GM12865 (cell line): ENCODE results near the gene PPP2R2C.

Experiments used
- DNase-seq: peaks from one replicate; pipeline ENCODE4 v3.0.0; 2010; ENCODE audit warnings: low read depth
- H3K4me3 ChIP-seq: 2 replicates; pipeline ENCODE4 v1.5.1; 2011; ENCODE audit warnings: mild to moderate bottlenecking, low read depth, low read length, control low read depth
- TF ChIP-seq, protein P1 (sequence below): IDR thresholded peaks from 2 replicates; pipeline ENCODE4 v1.5.1; 2011; ENCODE audit warnings: low read length, control low read depth, low read depth, inconsistent platforms; ENCODE audit not compliant: insufficient read depth; ENCODE audit errors: missing control alignments

Gene PPP2R2C

DNA sequence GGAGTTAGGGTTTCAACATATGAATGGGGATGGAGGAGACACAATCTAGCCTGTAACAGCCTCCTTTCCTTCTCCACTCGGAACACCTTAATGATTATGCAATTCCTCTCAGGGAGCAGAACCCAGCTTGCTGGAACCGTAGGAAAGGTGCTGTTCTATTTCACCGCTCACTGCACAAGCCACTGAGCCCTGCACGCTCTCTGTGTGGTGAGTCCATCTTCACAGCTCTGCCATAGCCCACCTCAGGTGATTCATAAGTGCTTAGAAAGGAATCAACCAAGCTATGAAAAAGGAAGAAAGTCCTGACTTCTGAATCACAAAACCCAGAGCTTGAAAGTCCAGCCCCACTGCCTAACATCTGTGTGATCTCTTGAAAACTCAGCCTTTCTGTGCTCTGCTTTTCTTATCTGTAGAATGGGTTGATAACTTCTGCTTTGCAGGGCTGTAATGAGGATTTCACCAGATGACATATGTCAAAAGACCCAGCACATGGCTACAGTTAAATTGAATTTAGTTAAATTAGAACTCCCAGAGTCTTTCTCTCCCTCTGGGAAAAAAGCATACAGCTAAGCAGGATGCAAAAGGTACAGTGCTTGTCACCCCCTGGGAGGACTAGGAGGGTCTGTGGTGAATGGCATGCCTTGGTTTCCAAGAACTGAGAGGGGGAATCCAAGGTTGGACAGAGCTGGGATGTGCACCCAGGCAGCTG, 111.2 kb downstream of the PPP2R2C start:
- H3K4me3 ChIP-seq, result no peak overlapping the region
- DNase-seq, result no peak
- TF ChIP-seq, protein P1, sequence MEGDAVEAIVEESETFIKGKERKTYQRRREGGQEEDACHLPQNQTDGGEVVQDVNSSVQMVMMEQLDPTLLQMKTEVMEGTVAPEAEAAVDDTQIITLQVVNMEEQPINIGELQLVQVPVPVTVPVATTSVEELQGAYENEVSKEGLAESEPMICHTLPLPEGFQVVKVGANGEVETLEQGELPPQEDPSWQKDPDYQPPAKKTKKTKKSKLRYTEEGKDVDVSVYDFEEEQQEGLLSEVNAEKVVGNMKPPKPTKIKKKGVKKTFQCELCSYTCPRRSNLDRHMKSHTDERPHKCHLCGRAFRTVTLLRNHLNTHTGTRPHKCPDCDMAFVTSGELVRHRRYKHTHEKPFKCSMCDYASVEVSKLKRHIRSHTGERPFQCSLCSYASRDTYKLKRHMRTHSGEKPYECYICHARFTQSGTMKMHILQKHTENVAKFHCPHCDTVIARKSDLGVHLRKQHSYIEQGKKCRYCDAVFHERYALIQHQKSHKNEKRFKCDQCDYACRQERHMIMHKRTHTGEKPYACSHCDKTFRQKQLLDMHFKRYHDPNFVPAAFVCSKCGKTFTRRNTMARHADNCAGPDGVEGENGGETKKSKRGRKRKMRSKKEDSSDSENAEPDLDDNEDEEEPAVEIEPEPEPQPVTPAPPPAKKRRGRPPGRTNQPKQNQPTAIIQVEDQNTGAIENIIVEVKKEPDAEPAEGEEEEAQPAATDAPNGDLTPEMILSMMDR, result no peak

DNA sequence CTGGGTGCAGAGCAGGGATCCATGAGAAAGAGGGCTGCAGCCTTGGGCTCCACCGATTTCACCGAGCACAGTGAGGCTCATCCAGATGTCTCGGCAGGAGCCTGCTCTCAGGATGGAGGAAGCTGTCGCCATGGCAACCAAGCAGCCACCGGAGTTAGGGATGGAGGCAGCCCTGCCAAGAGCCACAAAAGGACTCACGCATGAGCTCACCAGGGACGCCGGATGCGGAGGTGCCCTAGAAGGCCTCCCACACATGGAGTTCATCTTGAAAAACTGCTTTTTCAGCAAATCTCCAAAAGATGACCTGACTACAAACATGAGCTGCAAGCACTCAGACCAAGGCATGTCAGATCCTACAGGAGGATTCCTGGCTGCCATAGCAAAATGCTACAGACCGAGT, 112.0 kb downstream of the PPP2R2C start:
- no peak for DNase-seq
- TF ChIP-seq, protein P1, result no peak
- no peak overlapping the region for H3K4me3 ChIP-seq

DNA sequence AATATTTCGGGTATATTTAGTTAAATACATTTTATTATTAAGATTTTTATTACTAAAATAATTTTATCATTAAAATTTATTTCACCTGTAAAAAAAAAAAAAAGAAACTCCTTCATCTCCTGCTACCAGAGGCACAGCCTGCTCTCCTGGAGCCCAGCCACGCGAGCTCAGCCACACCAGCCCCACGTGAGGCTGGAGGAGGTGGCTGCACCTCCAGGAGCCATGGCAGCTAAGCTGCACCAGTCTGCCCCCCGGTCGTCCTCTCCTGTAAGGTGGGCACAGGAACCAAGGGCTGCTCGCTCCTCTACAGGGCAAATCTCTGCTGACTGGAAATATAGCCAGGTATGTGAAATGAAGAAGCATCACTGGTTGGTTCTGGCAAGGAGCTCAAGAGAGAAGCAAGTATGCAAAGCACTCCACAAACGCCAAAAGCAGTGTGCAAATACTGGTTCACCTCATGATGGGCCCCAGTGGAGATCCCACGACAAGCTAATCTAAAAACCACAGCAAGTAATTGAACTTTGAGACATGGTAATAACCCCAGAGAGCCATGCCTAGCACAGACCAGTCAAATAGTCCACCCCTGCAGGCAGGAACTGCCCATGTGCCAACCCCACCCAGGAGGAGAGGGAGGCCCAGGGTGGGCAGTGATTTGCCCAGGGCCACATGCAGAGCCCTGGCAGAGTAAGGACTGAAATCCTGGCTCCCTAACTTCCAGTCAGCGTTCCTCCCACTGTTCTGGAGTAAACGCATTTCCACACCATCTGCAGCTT, 112.7 kb downstream of the PPP2R2C start:
- TF ChIP-seq, protein P1, result no peak

DNA sequence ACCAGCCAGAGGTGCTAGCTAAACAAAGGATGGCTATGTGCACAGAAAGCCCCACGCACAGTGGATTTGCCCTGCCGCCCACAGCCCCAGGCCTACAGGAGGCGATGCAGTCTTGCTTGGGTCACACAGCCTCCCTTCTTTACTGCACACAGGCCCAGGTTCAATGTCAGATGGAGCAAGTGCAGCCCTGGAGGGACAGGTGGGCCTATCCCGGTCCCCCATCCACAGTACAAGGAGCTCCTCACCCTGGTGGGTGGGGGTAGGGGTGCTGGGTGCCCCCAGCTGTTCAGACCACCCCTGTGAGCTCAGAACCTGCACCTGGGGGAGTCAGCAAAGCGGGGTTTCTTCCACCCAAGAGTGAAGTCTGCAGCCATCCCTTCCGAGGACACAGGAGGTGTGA, 114.9 kb downstream of the PPP2R2C start:
- no peak overlapping the region for H3K4me3 ChIP-seq
- TF ChIP-seq, protein P1, result no peak
- DNase-seq, result no peak

More for the DNA sequence above, 112.7 kb downstream of the PPP2R2C start:
- no peak for DNase-seq
- H3K4me3 ChIP-seq, result no peak overlapping the region

DNA sequence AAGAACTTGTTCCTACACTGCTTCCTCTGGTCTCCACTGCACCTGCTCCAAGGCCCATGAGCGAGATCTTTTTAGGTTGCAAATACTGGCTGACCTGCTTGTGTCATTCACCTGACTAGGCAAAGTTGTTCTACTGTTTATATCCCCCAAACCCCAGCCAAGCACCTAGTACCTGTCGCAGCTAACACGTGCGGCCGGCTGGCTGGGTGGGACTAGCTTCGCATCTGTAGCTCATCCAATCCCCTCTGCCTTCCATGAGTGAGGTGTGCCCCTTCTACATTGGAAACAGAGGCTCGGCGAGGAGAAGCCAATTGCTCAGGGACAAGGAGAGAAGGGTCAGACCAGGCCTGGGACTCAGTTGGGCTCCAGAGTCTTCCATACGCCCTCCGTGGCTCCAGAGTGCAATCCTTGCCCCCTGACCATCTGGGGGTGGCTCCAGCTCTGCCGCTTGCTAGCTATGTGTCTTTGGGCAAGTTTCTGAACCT, 116.3 kb downstream of the PPP2R2C start:
- no peak overlapping the region for H3K4me3 ChIP-seq
- TF ChIP-seq, protein P1, result no peak
- DNase-seq, result no peak

- TF ChIP-seq, protein P1, result no peak
- H3K4me3 ChIP-seq, result no peak overlapping the region
- no peak for DNase-seq
Observed at GRCh38 chr4:6355052-6355451, 117.4 kb downstream of the PPP2R2C start.
